ENCODE results near the gene NCK1. TPM values are rescaled to one million over a fixed set of nuclear protein-coding genes. Genes with fewer than 3 reads are reported as not detected.

The NCK1 gene
- total RNA-seq, 2 experiments from 2014 or later = 37.2 to 42.2 TPM

Other genes with a start within 250 kb of the NCK1 start
- gene STAG1, start 109.8 kb upstream of the NCK1 start, total RNA-seq = 10 to 100 TPM; 39.4 to 43.7 TPM
- gene SLC35G2, start 43.1 kb upstream of the NCK1 start, total RNA-seq = under 1 TPM; 0.19 to 0.28 TPM
- 1 to 10 TPM; 1.3 to 1.9 TPM for gene IL20RB, start 95.8 kb downstream of the NCK1 start, total RNA-seq